GM18867 (cell line): ENCODE measurements around the gene OPCML.

Source experiments
- ATAC-seq: cut with Tn5 transposase; IDR thresholded peaks from one replicate; pipeline ENCODE4 v1.9.1; 2021; ENCODE audit warnings: mild to moderate bottlenecking, moderate library complexity; ENCODE audit not compliant: unreplicated experiment

OPCML gene

DNA sequence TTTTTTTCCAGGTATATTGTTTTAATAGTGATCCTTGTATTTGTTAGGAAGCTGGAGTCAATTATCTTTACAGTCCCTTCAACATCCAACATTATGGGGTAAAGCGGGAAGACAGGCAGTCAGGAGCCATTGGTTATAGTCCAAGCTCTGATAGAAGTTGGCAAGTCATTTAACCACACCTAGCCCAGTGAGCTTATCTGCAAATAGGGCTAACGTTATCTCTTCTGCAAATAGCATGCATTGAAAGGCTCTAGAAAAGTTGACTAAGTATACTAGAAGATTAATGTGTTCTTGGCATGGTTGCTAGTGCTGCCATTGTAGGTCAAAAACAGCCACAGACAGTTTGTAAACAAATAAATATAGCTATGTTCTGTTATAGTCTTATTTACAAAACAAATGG, 520.7 kb downstream of the OPCML start:
- ATAC-seq: no peak

- ATAC-seq: no peak
These were observed 525.2 kb downstream of the OPCML start for GRCh38 chr11:133007027-133007584.

GRCh38 chr11:133004369-133004768, 527.9 kb downstream of the OPCML start:
- no peak for ATAC-seq

GRCh38 chr11:132999516-132999915, 532.8 kb downstream of the OPCML start:
- no peak for ATAC-seq

- ATAC-seq: no peak
These were observed 533.3 kb downstream of the OPCML start for GRCh38 chr11:132999031-132999430.

GRCh38 chr11:132997396-132997795, 534.9 kb downstream of the OPCML start:
- ATAC-seq: no peak

DNA sequence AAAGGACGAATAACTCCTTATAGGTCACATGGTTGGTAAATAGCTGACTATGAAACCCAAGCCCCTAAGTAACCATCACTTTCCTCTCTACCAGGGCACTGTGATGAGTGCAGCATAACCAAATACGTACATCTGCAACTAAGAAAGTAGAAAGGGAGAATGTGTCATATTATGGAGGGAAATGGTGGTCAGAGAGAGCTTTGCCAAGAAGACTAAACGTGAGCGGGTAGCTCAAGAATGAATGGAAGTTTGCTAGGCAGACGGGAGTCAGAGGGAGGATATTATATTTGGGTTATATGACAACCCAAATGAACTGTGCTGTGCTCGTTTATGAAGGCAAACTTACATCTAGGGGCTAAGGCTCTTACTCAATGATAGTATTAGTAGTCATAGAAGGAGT, 537.3 kb downstream of the OPCML start:
- ATAC-seq: no peak

- no peak for ATAC-seq
These were observed 538.3 kb downstream of the OPCML start for GRCh38 chr11:132993991-132994502.

DNA sequence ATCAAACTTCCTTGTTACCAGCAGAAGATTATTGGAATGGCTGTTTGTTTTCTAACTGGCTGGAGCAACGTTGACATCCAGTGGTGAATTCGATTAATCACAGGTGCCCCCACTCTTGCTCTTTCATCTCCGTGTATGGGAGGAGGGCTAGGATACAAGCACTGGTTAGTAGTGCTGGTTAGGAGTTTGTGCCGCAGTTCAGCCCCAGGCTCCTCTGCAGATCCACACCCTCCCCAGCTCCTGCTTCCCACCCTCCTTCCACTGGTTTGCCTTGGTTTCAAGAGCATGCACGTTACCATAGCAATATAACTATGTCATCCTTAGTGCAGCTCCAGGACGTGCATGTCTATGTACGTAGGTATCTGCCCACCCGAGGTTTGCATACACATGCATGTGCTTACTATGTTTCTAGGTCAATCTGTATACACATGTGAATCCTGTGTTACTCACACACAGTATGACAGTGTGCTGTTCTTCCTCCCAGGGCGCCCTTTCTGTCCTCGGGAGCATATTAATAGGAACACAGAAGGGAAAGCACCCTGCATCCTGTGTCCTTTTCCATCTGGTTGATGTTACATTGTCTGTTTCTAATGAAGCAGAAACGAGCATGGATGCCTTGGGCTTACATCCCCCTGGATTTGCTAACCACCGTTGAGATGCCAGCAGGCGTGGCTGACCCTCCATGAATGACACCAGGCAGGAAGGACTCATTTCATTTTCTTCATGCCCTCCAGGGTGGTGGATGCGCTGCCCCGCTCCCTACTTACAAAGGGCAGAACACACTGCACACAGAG, 539.3 kb downstream of the OPCML start:
- no peak for ATAC-seq

DNA sequence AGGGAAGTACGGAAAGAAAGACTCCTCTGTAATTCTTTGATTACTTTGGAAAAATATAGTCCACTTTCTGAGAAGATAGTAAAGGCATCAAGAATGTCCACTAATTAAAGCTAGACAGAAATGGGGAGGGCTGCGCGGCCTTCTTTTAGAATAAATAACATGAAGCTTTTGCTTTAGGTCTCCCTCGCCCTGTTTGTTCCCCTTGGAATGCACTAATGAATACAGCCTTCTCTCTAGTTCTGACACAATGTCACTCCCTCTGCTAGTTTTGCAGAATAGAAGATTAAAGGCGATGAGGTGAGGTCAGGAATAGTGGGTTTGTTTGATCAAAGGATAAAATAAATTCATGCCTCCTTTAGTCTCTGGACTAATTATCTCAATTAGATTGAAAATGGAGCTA, 543.9 kb downstream of the OPCML start:
- ATAC-seq: no peak

GRCh38 chr11:132987936-132988335, 544.4 kb downstream of the OPCML start:
- ATAC-seq: no peak

- ATAC-seq: no peak
These were observed 548.7 kb downstream of the OPCML start for GRCh38 chr11:132983641-132983978.

- ATAC-seq: no peak
These were observed 549.3 kb downstream of the OPCML start for GRCh38 chr11:132982772-132983640.

DNA sequence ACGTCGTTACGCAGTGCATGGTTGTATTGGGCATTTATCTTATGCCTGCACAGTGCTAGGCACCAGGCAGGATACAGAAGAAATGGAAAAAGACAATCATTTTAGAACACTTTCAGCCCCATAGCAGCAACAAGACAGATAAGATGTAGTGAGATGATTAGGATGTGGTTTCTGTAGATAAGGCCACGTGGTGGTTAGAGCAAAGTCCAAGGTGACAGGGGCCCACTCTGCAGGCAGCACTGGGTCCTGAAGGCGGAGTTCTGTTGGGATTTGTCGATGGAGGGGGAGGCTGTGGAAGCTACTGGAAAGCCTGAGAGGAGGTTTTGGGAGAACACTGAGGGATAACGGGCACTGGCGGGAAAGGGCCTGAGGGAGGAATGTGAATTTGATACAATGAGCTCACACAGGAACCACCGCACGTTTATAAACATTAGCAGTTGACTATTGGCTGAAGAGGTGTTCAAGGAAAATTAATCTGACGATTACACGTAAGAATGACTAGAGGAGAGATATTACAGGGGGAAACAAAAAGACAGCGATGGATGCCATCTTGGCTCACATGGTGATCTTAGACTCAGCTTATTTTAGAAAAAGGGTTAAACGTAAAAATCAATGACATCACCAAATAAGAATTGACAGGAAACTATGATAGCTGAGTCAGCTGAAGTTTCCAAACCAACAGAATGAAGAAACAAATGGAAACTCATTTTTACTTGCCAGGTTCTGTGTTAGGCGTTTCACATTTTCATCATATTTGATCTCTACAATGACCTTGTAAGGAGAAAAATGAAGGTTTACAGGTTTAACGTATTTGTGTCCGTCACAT, 551.0 kb downstream of the OPCML start:
- no peak for ATAC-seq

GRCh38 chr11:132980670-132981069, 551.6 kb downstream of the OPCML start:
- ATAC-seq: no peak

- no peak for ATAC-seq
These were observed 554.6 kb downstream of the OPCML start for GRCh38 chr11:132977746-132978145.

DNA sequence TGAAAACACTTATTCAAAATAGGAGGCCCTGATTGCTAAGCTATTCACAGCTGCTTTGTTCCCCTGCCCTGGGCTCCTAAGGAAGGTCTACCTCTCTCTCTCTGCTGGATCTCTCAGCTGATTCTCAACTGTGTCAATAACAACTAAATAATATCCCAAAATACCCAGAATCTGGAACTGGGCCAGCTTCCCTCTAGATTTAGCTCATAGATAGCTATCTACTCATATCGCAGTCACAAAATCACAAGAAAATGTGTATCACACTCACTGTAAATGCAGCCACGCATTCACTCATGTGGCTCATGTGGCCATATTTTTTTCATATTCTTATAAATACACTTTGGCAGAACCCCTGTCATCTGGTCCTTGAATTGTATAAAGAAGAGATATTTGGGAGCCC, 555.1 kb downstream of the OPCML start:
- no peak for ATAC-seq

DNA sequence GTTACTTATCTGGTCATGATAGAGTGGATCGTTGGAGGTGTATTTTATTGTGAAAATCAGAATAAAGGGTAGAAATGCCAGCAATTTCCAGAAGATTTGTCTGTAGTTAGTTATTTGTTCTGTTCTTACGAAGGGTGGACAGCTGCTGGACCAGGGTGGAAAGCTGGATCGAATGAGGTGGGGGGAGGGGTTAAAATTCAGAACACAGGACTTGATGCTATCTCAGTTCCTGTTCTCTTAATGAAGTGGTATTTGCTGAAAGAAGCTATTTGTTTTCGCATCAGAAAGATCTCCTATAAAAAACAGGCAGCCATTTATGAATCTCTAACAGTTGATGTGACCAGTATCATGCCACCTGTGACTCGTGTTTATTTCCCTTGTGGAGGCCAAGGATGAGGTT, 556.2 kb downstream of the OPCML start:
- no peak for ATAC-seq

DNA sequence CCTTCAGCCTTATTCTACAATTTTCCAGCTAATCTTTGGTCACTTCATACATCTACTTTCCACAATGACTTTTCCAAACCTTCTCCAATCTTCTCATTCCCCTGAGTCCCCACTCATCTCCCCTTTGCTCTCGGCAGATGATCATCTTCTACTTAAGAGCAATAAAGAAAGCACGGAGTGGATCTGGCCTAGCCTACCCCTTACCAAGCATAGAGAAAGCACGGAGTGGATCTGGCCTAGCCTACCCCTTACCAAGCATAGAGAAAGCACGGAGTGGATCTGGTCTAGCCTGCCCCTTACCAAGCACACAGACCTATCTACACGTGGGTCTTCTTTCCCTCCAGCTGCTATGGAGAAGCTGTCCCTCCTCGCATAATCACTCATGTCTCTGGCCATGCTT, 558.6 kb downstream of the OPCML start:
- no peak for ATAC-seq

DNA sequence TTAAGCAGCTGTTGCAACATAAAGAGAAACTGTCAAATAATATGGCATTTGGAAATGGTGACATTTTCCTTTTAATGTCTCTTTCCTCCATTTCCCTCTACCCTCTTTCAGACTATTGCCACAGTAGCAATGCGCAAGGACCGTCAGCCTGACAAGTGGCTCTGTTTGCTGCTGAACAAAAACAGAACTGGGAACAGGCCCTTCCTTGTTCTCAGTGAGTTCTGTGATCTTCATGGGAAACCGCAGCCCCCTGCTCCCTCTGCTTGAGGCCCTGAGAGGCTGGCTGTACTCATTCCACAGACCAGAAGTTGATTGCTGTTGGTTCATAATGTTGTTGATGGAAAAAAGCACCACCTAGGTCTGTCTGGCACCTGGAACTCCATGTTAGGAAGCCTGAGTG, 559.7 kb downstream of the OPCML start:
- ATAC-seq: no peak

DNA sequence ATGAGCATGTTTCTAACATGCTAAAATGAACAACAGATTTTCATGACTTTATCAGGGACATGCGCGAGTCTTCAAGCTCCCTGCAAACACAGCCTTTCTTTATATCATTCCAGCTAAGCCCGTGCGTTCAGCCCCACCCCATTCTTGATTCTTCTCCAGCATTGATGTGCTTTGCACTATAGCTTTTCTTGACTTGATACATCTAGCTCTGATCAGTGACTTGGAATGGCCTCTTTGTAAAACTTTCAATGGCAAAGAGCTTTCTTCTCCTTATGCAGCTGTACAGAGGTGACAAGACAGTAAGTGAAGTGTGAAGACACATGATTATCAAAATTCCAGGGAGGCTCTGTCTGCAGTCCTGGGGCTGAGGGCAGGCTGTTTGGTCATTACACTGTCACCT, 561.0 kb downstream of the OPCML start:
- ATAC-seq: no peak
